Activated CD4-positive, alpha-beta T cell treated with anti-CD3 and anti-CD28 coated beads, Interleukin-10, Interleukin-2, amounts not matched to agents 100 ng/mL and 50 ng/mL, durations not matched to agents 16 hours and 8 hours (primary cell): ENCODE results near the gene TARBP2.

Source experiments
- DNase-seq: peaks from one replicate; pipeline ENCODE4 v3.0.0-alpha.2; 2020

Gene TARBP2

GRCh38 chr12:53497461-53497860, 3.6 kb upstream of the TARBP2 start:
- no peak for DNase-seq

- no peak for DNase-seq
These were observed 2.9 kb upstream of the TARBP2 start for GRCh38 chr12:53498235-53498630.

GRCh38 chr12:53499266-53500141, 1.6 kb upstream of the TARBP2 start, which contains the start of gene MAP3K12:
TSS of gene MAP3K12 (minus strand) at chr12:53499458. CDS start at chr12:53487391, 12,067 bp downstream.
- peak; percentile 73 for DNase-seq

- peak; percentile 44 for DNase-seq
These were observed 824 bp upstream of the TARBP2 start for GRCh38 chr12:53500142-53500775.

GRCh38 chr12:53501615-53502181, 615 bp downstream of the TARBP2 start:
- DNase-seq, result no peak

- DNase-seq, result no peak
These were observed 1.2 kb downstream of the TARBP2 start for GRCh38 chr12:53502331-53502730.

GRCh38 chr12:53502983-53503728, 2.1 kb downstream of the TARBP2 start:
- no peak for DNase-seq

- no peak for DNase-seq
These were observed 3.2 kb downstream of the TARBP2 start for GRCh38 chr12:53504004-53504920.

GRCh38 chr12:53505086-53505485, 4.0 kb downstream of the TARBP2 start:
- no peak for DNase-seq

GRCh38 chr12:53505555-53506449, 4.7 kb downstream of the TARBP2 start:
- DNase-seq, result no peak

GRCh38 chr12:53506450-53506785, 5.3 kb downstream of the TARBP2 start:
- DNase-seq, result no peak

GRCh38 chr12:53506881-53507602, 6.0 kb downstream of the TARBP2 start, which contains the start of gene NPFF:
TSS of gene NPFF (minus strand) at chr12:53507484. CDS start at chr12:53507474, 10 bp downstream.
- DNase-seq, result no peak

- DNase-seq, result no peak
These were observed 6.5 kb downstream of the TARBP2 start for GRCh38 chr12:53507603-53507885.

- peak; percentile 90 for DNase-seq
These were observed 7.6 kb downstream of the TARBP2 start for GRCh38 chr12:53508534-53509170.

GRCh38 chr12:53510181-53510812, 9.2 kb downstream of the TARBP2 start:
- DNase-seq, result no peak

GRCh38 chr12:53513712-53514410, 12.8 kb downstream of the TARBP2 start:
- no peak for DNase-seq

- no peak for DNase-seq
These were observed 13.7 kb downstream of the TARBP2 start for GRCh38 chr12:53514628-53515290.

GRCh38 chr12:53515291-53515680, 14.2 kb downstream of the TARBP2 start:
- DNase-seq, result no peak
